ENCODE data around the gene CMIP.

DNA sequence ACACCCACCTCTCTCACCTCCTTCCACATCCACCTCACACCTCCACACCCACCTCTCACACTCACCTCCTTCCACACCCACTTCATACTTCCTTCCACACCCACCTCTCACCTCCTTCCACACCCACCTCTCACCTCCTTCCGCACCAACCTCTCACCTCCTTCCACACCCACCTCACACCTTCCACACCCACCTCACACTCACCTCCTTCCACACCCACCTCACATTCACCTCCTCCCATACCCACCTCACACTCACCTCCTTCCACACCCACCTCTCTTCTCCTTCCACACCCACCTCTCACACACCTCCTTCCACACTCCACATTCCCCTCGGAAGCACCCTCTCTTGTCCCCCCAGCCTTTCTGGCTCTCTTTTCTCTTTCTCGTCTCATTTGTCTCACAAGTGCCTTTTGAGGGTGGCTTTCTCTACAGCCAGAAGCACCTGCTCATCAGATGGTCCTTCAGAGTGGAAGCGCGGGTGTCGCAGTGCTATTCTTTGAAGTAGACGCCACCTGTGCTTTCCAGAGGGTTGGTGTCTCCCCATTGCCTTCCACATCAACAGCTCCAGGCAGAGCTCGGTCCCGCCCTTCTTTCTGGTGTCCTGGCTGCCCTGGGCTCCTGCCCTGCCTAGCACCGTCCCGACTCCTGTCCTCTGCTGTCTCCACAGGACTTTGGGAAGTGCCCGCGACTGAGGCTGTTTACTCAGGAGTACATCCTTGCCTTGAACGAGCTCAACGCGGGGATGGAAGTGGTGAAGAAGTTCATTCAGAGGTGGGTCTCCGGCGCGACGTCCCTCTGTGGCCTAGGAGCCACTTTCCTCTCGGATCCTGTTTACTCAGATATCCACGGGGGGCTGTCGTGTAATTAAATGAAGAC is 225.1 kb downstream of the CMIP start:
- TF ChIP-seq CTCF (conservative IDR thresholded peaks at IDR 0.05 in 1 of 2, IDR thresholded peaks at IDR 0.05 in 1 of 2; ENCODE audit: extremely low read depth in 1 of 2, insufficient read depth in 1 of 2, low read depth in 1 of 2, low read length in 2 of 2) (no peak), EZH2 (IDR thresholded peaks at IDR 0.05; ENCODE audit: borderline replicate concordance, low read length) (no peak)
